Measurements from ENCODE around the gene TTC22. TPM values are rescaled to one million over a fixed set of nuclear protein-coding genes. Genes with fewer than 3 reads are reported as not detected.
A peak's percentile ranks its signal among the peaks of the same experiment; 100 is the strongest.

TTC22 gene
- total RNA-seq, 1 donor from 2014 or later: 2.4 TPM

DNA sequence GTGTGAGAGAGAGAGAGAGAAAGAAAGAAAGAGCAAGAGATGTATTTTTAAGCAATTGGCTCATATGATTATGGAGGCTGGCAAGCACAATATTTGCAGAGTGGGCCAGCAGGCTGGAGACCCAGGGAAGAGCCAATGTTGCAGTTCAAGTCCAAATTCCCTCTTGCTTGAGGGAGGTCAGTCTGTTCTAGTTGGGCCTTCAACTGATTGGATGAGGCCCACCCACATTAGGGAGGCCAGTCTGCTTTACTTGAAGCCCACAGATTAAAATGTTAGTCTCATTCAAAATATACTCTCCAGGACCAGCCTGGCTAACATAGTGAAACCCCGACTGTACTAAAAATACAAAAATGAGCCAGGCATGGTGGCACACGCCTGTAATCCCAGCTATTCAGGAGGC is 28.2 kb downstream of the TTC22 start:
- H3K4me3 Mint-ChIP-seq (ENCODE audit: low read depth): no peak overlapping the region

DNA sequence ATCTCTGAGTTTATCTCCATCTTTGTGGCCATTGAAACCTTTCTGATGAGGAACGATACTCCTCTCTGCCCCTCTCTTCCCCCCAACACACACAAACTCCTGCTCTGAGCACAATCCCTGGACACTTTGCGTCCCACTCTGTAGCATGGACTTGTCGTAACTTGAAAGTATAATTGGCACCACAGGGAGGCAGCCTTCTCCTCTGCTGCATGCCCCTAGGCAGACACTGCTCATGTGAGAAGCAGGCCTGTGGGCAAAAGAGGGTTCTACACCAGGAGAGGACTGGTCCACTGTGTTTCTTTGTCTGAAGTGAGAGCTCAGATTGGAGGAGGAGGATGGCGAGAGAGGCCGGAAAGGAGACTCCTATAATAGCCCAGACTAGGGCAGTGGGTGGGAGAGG is 33.0 kb downstream of the TTC22 start:
- H3K36me3 Mint-ChIP-seq (ENCODE audit: insufficient read depth): no peaks in the 10 kb centered on the region

More for the DNA sequence above, 28.2 kb downstream of the TTC22 start:
- Mint-ChIP-seq H3K27me3 (peaks cover 10% of the 10 kb centered on the region), H3K27ac (no peak overlapping the region), H3K36me3 (ENCODE audit: insufficient read depth) (no peaks in the 10 kb centered on the region), H3K4me1 (ENCODE audit: low read depth) (peaks cover 2% of the 10 kb centered on the region), H3K9me3 (ENCODE audit: low read depth) (peaks cover 3% of the 10 kb centered on the region)
- DNase-seq (ENCODE audit: low spot score, unreplicated experiment): no peak
- TF ChIP-seq, protein P1, sequence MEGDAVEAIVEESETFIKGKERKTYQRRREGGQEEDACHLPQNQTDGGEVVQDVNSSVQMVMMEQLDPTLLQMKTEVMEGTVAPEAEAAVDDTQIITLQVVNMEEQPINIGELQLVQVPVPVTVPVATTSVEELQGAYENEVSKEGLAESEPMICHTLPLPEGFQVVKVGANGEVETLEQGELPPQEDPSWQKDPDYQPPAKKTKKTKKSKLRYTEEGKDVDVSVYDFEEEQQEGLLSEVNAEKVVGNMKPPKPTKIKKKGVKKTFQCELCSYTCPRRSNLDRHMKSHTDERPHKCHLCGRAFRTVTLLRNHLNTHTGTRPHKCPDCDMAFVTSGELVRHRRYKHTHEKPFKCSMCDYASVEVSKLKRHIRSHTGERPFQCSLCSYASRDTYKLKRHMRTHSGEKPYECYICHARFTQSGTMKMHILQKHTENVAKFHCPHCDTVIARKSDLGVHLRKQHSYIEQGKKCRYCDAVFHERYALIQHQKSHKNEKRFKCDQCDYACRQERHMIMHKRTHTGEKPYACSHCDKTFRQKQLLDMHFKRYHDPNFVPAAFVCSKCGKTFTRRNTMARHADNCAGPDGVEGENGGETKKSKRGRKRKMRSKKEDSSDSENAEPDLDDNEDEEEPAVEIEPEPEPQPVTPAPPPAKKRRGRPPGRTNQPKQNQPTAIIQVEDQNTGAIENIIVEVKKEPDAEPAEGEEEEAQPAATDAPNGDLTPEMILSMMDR (IDR thresholded peaks at IDR 0.05; ENCODE audit: unreplicated experiment): no peak

DNA sequence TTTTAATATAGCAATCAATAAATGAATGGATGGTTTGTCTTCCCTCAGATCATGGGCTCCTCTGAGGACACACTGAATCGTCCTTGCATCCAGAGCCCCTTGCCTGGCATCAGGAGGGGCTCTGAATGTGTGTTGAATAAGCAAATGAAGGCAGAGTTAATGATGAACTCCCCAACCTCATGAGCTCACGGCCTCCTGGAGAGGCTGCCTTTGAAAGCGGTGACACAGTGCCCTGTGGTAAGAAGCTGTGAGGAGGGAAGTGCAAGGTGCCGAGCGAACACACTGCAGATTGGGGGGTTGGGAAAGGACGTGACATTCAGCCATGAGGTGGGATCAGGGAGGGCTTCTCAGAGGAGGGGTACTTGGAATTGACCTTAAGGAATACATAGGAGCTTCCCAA is 33.6 kb downstream of the TTC22 start:
- peaks cover 2% of the 10 kb centered on the region for H3K27me3 Mint-ChIP-seq
- H3K4me3 Mint-ChIP-seq (ENCODE audit: low read depth): no peak overlapping the region
- TF ChIP-seq, protein P1 (IDR thresholded peaks at IDR 0.05; ENCODE audit: unreplicated experiment): no peak
- peaks cover 14% of the 10 kb centered on the region for H3K4me1 Mint-ChIP-seq (ENCODE audit: low read depth)
- no peak overlapping the region for H3K27ac Mint-ChIP-seq
- no peak for DNase-seq (ENCODE audit: low spot score, unreplicated experiment)
- no peaks in the 10 kb centered on the region for H3K36me3 Mint-ChIP-seq (ENCODE audit: insufficient read depth)
- H3K9me3 Mint-ChIP-seq (ENCODE audit: low read depth): no peaks in the 10 kb centered on the region

More for the DNA sequence above, 33.0 kb downstream of the TTC22 start:
- Mint-ChIP-seq H3K4me1 (ENCODE audit: low read depth) (peaks cover 11% of the 10 kb centered on the region), H3K4me3 (ENCODE audit: low read depth) (no peak overlapping the region), H3K27me3 (peaks cover 2% of the 10 kb centered on the region), H3K9me3 (ENCODE audit: low read depth) (no peaks in the 10 kb centered on the region), H3K27ac (no peak overlapping the region)
- no peak for DNase-seq (ENCODE audit: low spot score, unreplicated experiment)
- TF ChIP-seq, protein P1 (IDR thresholded peaks at IDR 0.05; ENCODE audit: unreplicated experiment): no peak

- H3K9me3 Mint-ChIP-seq (ENCODE audit: low read depth): no peaks in the 10 kb centered on the region
- H3K4me1 Mint-ChIP-seq (ENCODE audit: low read depth): peaks cover 14% of the 10 kb centered on the region
- H3K36me3 Mint-ChIP-seq (ENCODE audit: insufficient read depth): no peaks in the 10 kb centered on the region
- peaks cover 2% of the 10 kb centered on the region for H3K27me3 Mint-ChIP-seq
- H3K27ac Mint-ChIP-seq: no peak overlapping the region
- DNase-seq (ENCODE audit: low spot score, unreplicated experiment): no peak
- TF ChIP-seq, protein P1 (IDR thresholded peaks at IDR 0.05; ENCODE audit: unreplicated experiment): no peak
- H3K4me3 Mint-ChIP-seq (ENCODE audit: low read depth): no peak overlapping the region
Observed at GRCh38 chr1:54766726-54767125, 34.4 kb downstream of the TTC22 start.

DNA sequence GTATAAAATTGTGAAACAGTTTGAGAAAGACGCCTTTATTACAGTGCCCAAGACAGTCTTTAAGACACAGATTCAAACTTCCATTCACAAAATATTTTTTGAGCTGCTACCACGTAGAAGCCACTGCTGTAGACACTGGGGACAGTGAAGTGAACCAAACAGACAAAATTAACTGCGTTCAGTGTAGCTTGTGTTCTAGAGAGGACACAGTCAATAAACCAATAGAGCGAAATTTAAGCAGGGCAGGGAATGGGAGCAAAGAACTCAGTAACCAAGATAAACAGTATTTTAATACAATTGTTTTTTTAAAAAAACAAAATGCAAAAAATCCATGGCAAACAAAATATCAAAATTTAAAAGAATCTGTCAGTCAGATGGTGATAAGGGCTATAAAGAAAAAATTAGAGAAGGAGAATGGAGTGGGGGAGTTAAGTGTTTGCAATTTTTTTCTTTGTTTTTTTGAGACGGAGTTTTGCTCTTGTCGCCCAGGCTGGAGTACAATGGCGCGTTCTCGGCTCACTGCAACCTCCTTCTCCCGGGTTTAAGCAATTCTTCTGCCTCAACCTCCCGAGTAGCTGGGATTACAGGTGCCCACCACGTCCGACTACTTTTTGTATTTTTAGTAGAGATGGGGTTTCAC is 36.1 kb downstream of the TTC22 start:
- TF ChIP-seq, protein P1 (IDR thresholded peaks at IDR 0.05; ENCODE audit: unreplicated experiment): no peak

More for the DNA sequence above, 36.1 kb downstream of the TTC22 start:
- peaks cover 14% of the 10 kb centered on the region for H3K4me1 Mint-ChIP-seq (ENCODE audit: low read depth)
- H3K36me3 Mint-ChIP-seq (ENCODE audit: insufficient read depth): no peaks in the 10 kb centered on the region
- H3K27ac Mint-ChIP-seq: peak overlapping the region; percentile 85
- H3K4me3 Mint-ChIP-seq (ENCODE audit: low read depth): peak overlapping the region; percentile 96
- no peaks in the 10 kb centered on the region for H3K27me3 Mint-ChIP-seq
- DNase-seq (ENCODE audit: low spot score, unreplicated experiment): no peak
- H3K9me3 Mint-ChIP-seq (ENCODE audit: low read depth): no peaks in the 10 kb centered on the region

All from progenitor cell of endocrine pancreas (in vitro differentiated cells).